IMR-90 (cell line): ENCODE results near the gene CACNG8. TPM values are rescaled to one million over a fixed set of nuclear protein-coding genes. Genes with fewer than 3 reads are reported as not detected.

ENCODE experiments used
- ATAC-seq: fragments of 200-7000 bp; cut with Tn5 transposase; 2 replicates; pipeline ENCODE4 v1.9.1; 2020; ENCODE audit warnings: low read depth, mild to moderate bottlenecking, moderate library complexity
- BruUV-seq: library from RNA; stranded (reverse); fragments of 400-500 nt; replicated peaks from 2 replicates; lab custom pipeline; 2021; lab: Mats Ljungman, UMichigan
- CTCF ChIA-PET: fragments of 300-600 bp; formaldehyde crosslinking; extraction: SDS; loops from one replicate; lab custom pipeline; 2021; ENCODE audit warnings: antibody characterized with exemption; lab: Yijun Ruan, JAX
- POLR2A ChIA-PET: fragments of 300-600 bp; sonication (Branson Sonifier 250); formaldehyde crosslinking; loops from one replicate; lab custom pipeline; 2022; ENCODE audit warnings: antibody characterized with exemption; ENCODE audit not compliant: unreplicated experiment; lab: Charles Lee
- DNase-seq: peaks from one replicate; pipeline ENCODE4 v3.0.0; 2013
- H2AFZ ChIP-seq: replicated peaks from 2 replicates; pipeline ENCODE3; 2013; ENCODE audit warnings: low read length, mild to moderate bottlenecking; ENCODE audit not compliant: poor library complexity
- H2AK5ac ChIP-seq: 2 replicates; pipeline ENCODE4 v1.6.1; 2013; ENCODE audit warnings: low read depth, low read length, inconsistent platforms
- H2AK9ac ChIP-seq: replicated peaks from 2 replicates; pipeline ENCODE3; 2013; ENCODE audit warnings: mild to moderate bottlenecking, low read depth, low read length, moderate library complexity; ENCODE audit not compliant: poor library complexity
- H2BK120ac ChIP-seq: 2 replicates; pipeline ENCODE4 v1.6.1; 2013; ENCODE audit warnings: low read depth, low read length, inconsistent platforms
- H2BK15ac ChIP-seq: 3 replicates; pipeline ENCODE4 v1.6.1; 2013; ENCODE audit warnings: low read depth, low read length, inconsistent platforms
- H2BK20ac ChIP-seq: 2 replicates; pipeline ENCODE4 v1.6.1; 2013; ENCODE audit warnings: low read depth, mild to moderate bottlenecking, inconsistent platforms, low read length, moderate library complexity
- H2BK5ac ChIP-seq: 2 replicates; pipeline ENCODE4 v1.6.1; 2013; ENCODE audit warnings: mild to moderate bottlenecking, low read depth, low read length, inconsistent platforms; ENCODE audit not compliant: poor library complexity, severe bottlenecking
- H3K14ac ChIP-seq: replicated peaks from 2 replicates; pipeline ENCODE4 v1.6.1; 2013; ENCODE audit warnings: low read depth, low read length, inconsistent platforms
- H3K18ac ChIP-seq: 2 replicates; pipeline ENCODE4 v1.6.1; 2013; ENCODE audit warnings: low read depth, low read length, control low read depth
- H3K23ac ChIP-seq: 2 replicates; pipeline ENCODE4 v1.6.1; 2013; ENCODE audit warnings: low read depth, low read length, inconsistent platforms
- H3K27ac ChIP-seq: 2 replicates; pipeline ENCODE4 v1.5.1; 2013; ENCODE audit warnings: mild to moderate bottlenecking, control low read depth, low read length; ENCODE audit not compliant: insufficient read depth
- H3K27me3 ChIP-seq: 2 replicates; pipeline ENCODE4 v1.6.1; 2013; ENCODE audit warnings: low read length; ENCODE audit not compliant: control insufficient read depth, insufficient read depth
- H3K36me3 ChIP-seq: 2 replicates; pipeline ENCODE4 v1.6.1; 2013; ENCODE audit warnings: low read length, mixed read lengths; ENCODE audit not compliant: control insufficient read depth, insufficient read depth
- H3K4ac ChIP-seq: 2 replicates; pipeline ENCODE4 v1.6.1; 2013; ENCODE audit warnings: low read depth, low read length, inconsistent platforms
- H3K4me1 ChIP-seq: 2 replicates; pipeline ENCODE4 v1.6.1; 2013; ENCODE audit warnings: low read length, mixed read lengths; ENCODE audit not compliant: control insufficient read depth, insufficient read depth
- H3K4me2 ChIP-seq: 2 replicates; pipeline ENCODE4 v1.6.1; 2013; ENCODE audit warnings: low read depth, mild to moderate bottlenecking, control low read depth, low read length, moderate library complexity
- H3K4me3 ChIP-seq: 2 replicates; pipeline ENCODE4 v1.5.1; 2013; ENCODE audit warnings: low read depth, mild to moderate bottlenecking, control low read depth, low read length, moderate library complexity; ENCODE audit not compliant: insufficient read depth
- H3K56ac ChIP-seq: 2 replicates; pipeline ENCODE4 v1.6.1; 2013; ENCODE audit warnings: low read length, inconsistent platforms; ENCODE audit not compliant: insufficient read depth; ENCODE audit errors: extremely low read depth
- H3K79me1 ChIP-seq, 2 experiments: 2 replicates each; pipeline ENCODE4 v1.6.1; 2013; ENCODE audit warnings: low read length in 2 of 2, inconsistent platforms in 1 of 2, low read depth in 1 of 2
- H3K9ac ChIP-seq: 2 replicates; pipeline ENCODE4 v1.6.1; 2013; ENCODE audit warnings: low read depth, low read length, control low read depth
- H3K9me1 ChIP-seq: 2 replicates; pipeline ENCODE4 v1.6.1; 2013; ENCODE audit warnings: low read length, inconsistent platforms; ENCODE audit not compliant: insufficient read depth
- H3K9me3 ChIP-seq: 2 replicates; pipeline ENCODE4 v1.6.1; 2013; ENCODE audit warnings: low read length; ENCODE audit not compliant: control insufficient read depth, insufficient read depth
- H4K20me1 ChIP-seq: 2 replicates; pipeline ENCODE4 v1.6.1; 2013; ENCODE audit warnings: low read length, inconsistent platforms; ENCODE audit not compliant: insufficient read depth
- H4K5ac ChIP-seq: 2 replicates; pipeline ENCODE4 v1.6.1; 2013; ENCODE audit warnings: mild to moderate bottlenecking, low read depth, low read length, control low read depth
- H4K8ac ChIP-seq, 2 experiments: 2 replicates each; pipeline ENCODE4 v1.6.1; 2013; ENCODE audit warnings: low read depth in 2 of 2, low read length in 2 of 2, control low read depth in 1 of 2, inconsistent platforms in 1 of 2
- H4K91ac ChIP-seq: 2 replicates; pipeline ENCODE4 v1.6.1; 2013; ENCODE audit warnings: low read depth, low read length, inconsistent platforms; ENCODE audit not compliant: insufficient read depth
- POLR2A ChIP-seq: IDR thresholded peaks from 2 replicates; pipeline ENCODE4 v1.6.1; 2012; ENCODE audit warnings: mild to moderate bottlenecking, low read depth, low read length
- WGBS, 2 experiments: methylation state at CpG; one replicate each; pipeline versions ENCODE4 v1.1.5 to v1.1.7; 2013; ENCODE audit warnings: missing lambda C conversion rate in 2 of 2; ENCODE audit not compliant: insufficient read length in 1 of 2; ENCODE audit errors: extremely low coverage in 2 of 2; 5-methylcytosine and 5-hydroxymethylcytosine counted together
- dilution Hi-C: fragments of 300-500 bp; cut with HindIII; formaldehyde crosslinking; loops from one replicate; pipeline ENCODE4 v1.14.3; 2018; ENCODE audit warnings: low sequenced_read_pairs; ENCODE audit not compliant: unreplicated experiment
- in situ Hi-C: fragments of 300-500 bp; cut with MboI; formaldehyde crosslinking; loops from 3 replicates; pipeline ENCODE4 v1.14.3; 2019; ENCODE audit warnings: low sequenced_read_pairs, inconsistent platforms, mixed read lengths
- intact Hi-C: fragments of 100-400 bp; cut with micrococcal nuclease; formaldehyde crosslinking; loops from 2 replicates; pipeline ENCODE4 v1.10.0; 2022
- polyA plus RNA-seq, 3 experiments: library from polyadenylated mRNA; depleted of rRNA; stranded (reverse); fragments of >200 nt; gene quantifications; 2 replicates each; pipeline ENCODE4 v1.2.3, GENCODE V29; 2012; ENCODE audit warnings: low replicate concordance in 1 of 3
- total RNA-seq: library from RNA; depleted of rRNA; stranded (reverse); fragments of >200 nt; gene quantifications from 2 replicates; pipeline ENCODE4 v1.2.3, GENCODE V29; 2012
- TF ChIP-seq, protein P1 (sequence below): conservative IDR thresholded peaks from 2 replicates; pipeline ENCODE4 v1.5.1; 2012; ENCODE audit warnings: mild to moderate bottlenecking, low read depth, low read length, improper control_type of control experiment
- TF ChIP-seq, protein P2 (sequence below): fragments of 150-350 bp; IDR thresholded peaks from 2 replicates; pipeline ENCODE4 v1.6.1; 2016; ENCODE audit warnings: low read depth, mild to moderate bottlenecking, low read length, moderate library complexity, borderline replicate concordance

CACNG8 gene
- total and polyA plus RNA-seq, 2 of the 4 experiments (the other 2 are of a cell fraction), result 0.15 TPM; not detected in 1

DNA sequence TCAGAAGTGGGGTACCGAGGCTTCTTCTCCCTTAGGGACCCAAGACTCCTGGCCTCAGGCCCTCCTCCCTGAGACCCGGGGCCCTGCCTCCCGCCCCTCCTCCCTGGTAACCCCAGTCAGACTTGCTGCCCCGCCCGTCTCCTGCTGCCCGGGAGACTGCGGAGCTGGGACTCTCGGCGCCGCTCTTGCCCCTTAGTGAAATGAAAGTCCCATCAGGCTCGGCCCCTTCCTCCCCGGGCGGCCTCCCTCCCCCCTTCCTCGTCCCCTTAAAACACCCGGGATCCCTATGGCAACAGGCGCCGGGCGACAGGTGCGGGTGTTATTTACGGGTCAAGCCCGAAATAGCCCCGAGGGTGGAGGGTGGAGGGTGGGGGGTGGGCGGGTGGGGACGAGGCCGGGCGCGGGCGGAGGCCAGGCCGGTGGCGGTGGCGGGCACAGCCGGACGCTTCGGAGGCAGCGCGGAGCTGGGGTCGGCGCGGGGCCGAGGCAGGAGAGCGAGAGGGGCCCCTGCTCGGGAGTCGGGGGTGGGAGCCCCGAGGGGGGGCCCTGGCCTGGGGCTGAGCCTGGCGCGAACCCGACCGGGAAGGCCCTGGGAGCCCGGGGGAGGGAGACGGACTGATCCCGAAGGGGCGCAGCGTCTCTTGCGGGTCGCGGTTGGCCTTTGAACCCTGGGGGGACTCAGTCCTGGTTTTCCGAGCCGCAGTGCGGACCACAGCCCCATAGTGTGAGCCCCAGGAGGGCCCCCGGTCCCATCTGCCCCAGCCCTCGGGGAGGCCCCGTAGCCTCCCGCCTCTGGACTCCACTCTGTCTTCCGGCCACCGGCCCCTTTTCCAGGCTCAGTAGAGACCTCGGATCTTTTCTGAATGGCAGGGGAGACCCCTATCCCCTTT is 28.7 kb downstream of the CACNG8 start, which contains the start of gene CACNG6:
CACNG6 (plus strand) TSS at position 414 of the 890 bp plus-strand sequence. CDS start 1,241 bp downstream, outside the sequence.
- Histone ChIP-seq H2BK120ac (no peak within 1 kb of the TSS), H2BK20ac (no peak within 1 kb of the TSS), H2BK15ac (no peak within 1 kb of the TSS), H4K91ac (no peak within 1 kb of the TSS), H3K9ac (no peak within 1 kb of the TSS), H3K9me1 (no peaks in the 10 kb centered on the region), H4K8ac (no peak within 1 kb of the TSS), H3K4me3 (peak within 1 kb of the TSS; percentile 25), H3K18ac (no peak within 1 kb of the TSS), H4K20me1 (no peaks in the 10 kb centered on the region), H3K14ac (no peak within 1 kb of the TSS), H3K4me2 (no peak within 1 kb of the TSS; the same call in 1 of the 2 replicates), H3K4ac (no peak within 1 kb of the TSS), H4K5ac (no peak within 1 kb of the TSS), H3K27ac (no peak within 1 kb of the TSS), H2AK9ac (no peak within 1 kb of the TSS), H3K23ac (no peak within 1 kb of the TSS), H2AFZ (peak within 1 kb of the TSS; percentile 80), H3K27me3 (peaks cover 32% of the 10 kb centered on the region; the same call in 1 of the 2 replicates), H3K79me1 (no peaks in the 10 kb centered on the region), H2BK5ac (no peak within 1 kb of the TSS), H3K4me1 (no peaks in the 10 kb centered on the region), H2AK5ac (no peak within 1 kb of the TSS), H3K56ac (no peak within 1 kb of the TSS), H3K9me3 (no peaks in the 10 kb centered on the region), H3K36me3 (no peaks in the 10 kb centered on the region)
- dilution Hi-C loops, result no loop called here
- in situ Hi-C loops, result no loop called here
- DNase-seq, result no peak
- CTCF ChIA-PET, result no interaction called here
- POLR2A ChIA-PET, result no interaction called here
- peak; percentile 69 for ATAC-seq
- BruUV-seq, result no TSS peak
- TF ChIP-seq, protein P1, sequence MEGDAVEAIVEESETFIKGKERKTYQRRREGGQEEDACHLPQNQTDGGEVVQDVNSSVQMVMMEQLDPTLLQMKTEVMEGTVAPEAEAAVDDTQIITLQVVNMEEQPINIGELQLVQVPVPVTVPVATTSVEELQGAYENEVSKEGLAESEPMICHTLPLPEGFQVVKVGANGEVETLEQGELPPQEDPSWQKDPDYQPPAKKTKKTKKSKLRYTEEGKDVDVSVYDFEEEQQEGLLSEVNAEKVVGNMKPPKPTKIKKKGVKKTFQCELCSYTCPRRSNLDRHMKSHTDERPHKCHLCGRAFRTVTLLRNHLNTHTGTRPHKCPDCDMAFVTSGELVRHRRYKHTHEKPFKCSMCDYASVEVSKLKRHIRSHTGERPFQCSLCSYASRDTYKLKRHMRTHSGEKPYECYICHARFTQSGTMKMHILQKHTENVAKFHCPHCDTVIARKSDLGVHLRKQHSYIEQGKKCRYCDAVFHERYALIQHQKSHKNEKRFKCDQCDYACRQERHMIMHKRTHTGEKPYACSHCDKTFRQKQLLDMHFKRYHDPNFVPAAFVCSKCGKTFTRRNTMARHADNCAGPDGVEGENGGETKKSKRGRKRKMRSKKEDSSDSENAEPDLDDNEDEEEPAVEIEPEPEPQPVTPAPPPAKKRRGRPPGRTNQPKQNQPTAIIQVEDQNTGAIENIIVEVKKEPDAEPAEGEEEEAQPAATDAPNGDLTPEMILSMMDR, result no peak
- TF ChIP-seq, protein P2, sequence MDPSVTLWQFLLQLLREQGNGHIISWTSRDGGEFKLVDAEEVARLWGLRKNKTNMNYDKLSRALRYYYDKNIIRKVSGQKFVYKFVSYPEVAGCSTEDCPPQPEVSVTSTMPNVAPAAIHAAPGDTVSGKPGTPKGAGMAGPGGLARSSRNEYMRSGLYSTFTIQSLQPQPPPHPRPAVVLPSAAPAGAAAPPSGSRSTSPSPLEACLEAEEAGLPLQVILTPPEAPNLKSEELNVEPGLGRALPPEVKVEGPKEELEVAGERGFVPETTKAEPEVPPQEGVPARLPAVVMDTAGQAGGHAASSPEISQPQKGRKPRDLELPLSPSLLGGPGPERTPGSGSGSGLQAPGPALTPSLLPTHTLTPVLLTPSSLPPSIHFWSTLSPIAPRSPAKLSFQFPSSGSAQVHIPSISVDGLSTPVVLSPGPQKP, result no peak
- no peak for TF ChIP-seq POLR2A
- 22% methylated on average over 17 of the region's 66 CpGs; no CpG with 5 or more reads in 1 of the 2 experiments for WGBS, 2 experiments
- intact Hi-C loops, result no loop called here
